Neutrophil (primary cell): ENCODE measurements around the gene CEBPG.

ENCODE experiments used
- H3K27ac ChIP-seq: fragments of 200-600 bp; sonication (generic); 2 replicates; pipeline ENCODE4 v1.5.1; 2016; ENCODE audit warnings: mild to moderate bottlenecking, moderate library complexity
- H3K27me3 ChIP-seq: fragments of 200-600 bp; sonication (generic); 2 replicates; pipeline ENCODE4 v1.6.0; 2016; ENCODE audit warnings: mild to moderate bottlenecking
- H3K36me3 ChIP-seq: fragments of 200-600 bp; sonication (generic); 2 replicates; pipeline ENCODE4 v1.5.1; 2017
- H3K4me1 ChIP-seq, 2 experiments: fragments of 200-600 bp in 1 of 2; sonication (generic) in 1 of 2; 1 replicate in 1 of 2; 2 replicates in 1 of 2; pipeline versions ENCODE4 v1.5.1 to v1.6.1; 2013 to 2016; ENCODE audit warnings: low read depth in 1 of 2, low read length in 1 of 2, mild to moderate bottlenecking in 1 of 2, moderate library complexity in 1 of 2; ENCODE audit not compliant: control insufficient read depth in 1 of 2, insufficient read depth in 1 of 2
- H3K4me3 ChIP-seq, 2 experiments: fragments of 200-600 bp in 1 of 2; sonication (generic) in 1 of 2; 1 replicate in 1 of 2; 2 replicates in 1 of 2; pipeline ENCODE4 v1.5.1; 2013 to 2016; ENCODE audit warnings: low read depth in 1 of 2, low read length in 1 of 2, mild to moderate bottlenecking in 1 of 2, moderate library complexity in 1 of 2
- H3K9me3 ChIP-seq: fragments of 200-600 bp; sonication (generic); 2 replicates; pipeline ENCODE4 v1.5.1; 2016
- CTCF ChIP-seq: fragments of 200-600 bp; sonication (generic); IDR thresholded peaks from 2 replicates; pipeline ENCODE4 v1.5.1; 2016; ENCODE audit warnings: antibody characterized with exemption

The CEBPG gene

GRCh38 chr19:33339016-33339984, 34.2 kb upstream of the CEBPG start:
- no peaks in the 10 kb centered on the region for H3K36me3 ChIP-seq
- no peak for TF ChIP-seq CTCF
- H3K27me3 ChIP-seq: peaks cover 40% of the 10 kb centered on the region
- H3K9me3 ChIP-seq: no peaks in the 10 kb centered on the region
- H3K4me1 ChIP-seq: no peaks in the 10 kb centered on the region
- no peak overlapping the region for H3K4me3 ChIP-seq
- H3K27ac ChIP-seq: no peak overlapping the region

- no peak for TF ChIP-seq CTCF
- no peak overlapping the region for H3K27ac ChIP-seq
- H3K36me3 ChIP-seq: no peaks in the 10 kb centered on the region
- no peaks in the 10 kb centered on the region for H3K9me3 ChIP-seq
- H3K27me3 ChIP-seq: peaks cover 57% of the 10 kb centered on the region
- H3K4me3 ChIP-seq: no peak overlapping the region
- no peaks in the 10 kb centered on the region for H3K4me1 ChIP-seq
Observed at GRCh38 chr19:33340991-33341390, 32.5 kb upstream of the CEBPG start.

GRCh38 chr19:33343301-33343700, 30.2 kb upstream of the CEBPG start:
- Histone ChIP-seq H3K4me3 (no peak overlapping the region), H3K9me3 (no peaks in the 10 kb centered on the region), H3K27ac (no peak overlapping the region), H3K27me3 (peaks cover 78% of the 10 kb centered on the region), H3K4me1 (no peaks in the 10 kb centered on the region), H3K36me3 (no peaks in the 10 kb centered on the region)
- TF ChIP-seq CTCF: no peak

GRCh38 chr19:33343859-33344572, 29.5 kb upstream of the CEBPG start:
- no peak for TF ChIP-seq CTCF
- Histone ChIP-seq H3K4me1 (no peaks in the 10 kb centered on the region), H3K27me3 (peaks cover 79% of the 10 kb centered on the region), H3K4me3 (no peak overlapping the region), H3K9me3 (no peaks in the 10 kb centered on the region), H3K27ac (no peak overlapping the region), H3K36me3 (no peaks in the 10 kb centered on the region)

- Histone ChIP-seq H3K27ac (no peak overlapping the region), H3K4me1 (no peaks in the 10 kb centered on the region), H3K36me3 (no peaks in the 10 kb centered on the region), H3K4me3 (no peak overlapping the region), H3K9me3 (no peaks in the 10 kb centered on the region), H3K27me3 (peaks cover 81% of the 10 kb centered on the region)
- TF ChIP-seq CTCF: no peak
Observed at GRCh38 chr19:33344573-33344925, 29.0 kb upstream of the CEBPG start.
